HG02759 (cell line): Measurements from ENCODE around the gene EBPL.
"Not testable (repeated sequence)": the region's sequence is repeated elsewhere in the genome, so short reads cannot be mapped to it uniquely, and the experiment has no call there.

Experiments used
- ATAC-seq: cut with Tn5 transposase; IDR thresholded peaks from one replicate; pipeline ENCODE4 v1.9.1; 2021; ENCODE audit warnings: mild to moderate bottlenecking, moderate library complexity; ENCODE audit not compliant: unreplicated experiment

EBPL gene

GRCh38 chr13:49690995-49691784, at the start of gene EBPL:
Gene EBPL, minus strand, starts transcription at chr13:49691486. Its CDS starts 62 bp downstream, at chr13:49691424.
- ATAC-seq: peak; percentile 99

- no peak for ATAC-seq
Measured at GRCh38 chr13:49740870-49741269, 49.6 kb upstream of the EBPL start.

DNA sequence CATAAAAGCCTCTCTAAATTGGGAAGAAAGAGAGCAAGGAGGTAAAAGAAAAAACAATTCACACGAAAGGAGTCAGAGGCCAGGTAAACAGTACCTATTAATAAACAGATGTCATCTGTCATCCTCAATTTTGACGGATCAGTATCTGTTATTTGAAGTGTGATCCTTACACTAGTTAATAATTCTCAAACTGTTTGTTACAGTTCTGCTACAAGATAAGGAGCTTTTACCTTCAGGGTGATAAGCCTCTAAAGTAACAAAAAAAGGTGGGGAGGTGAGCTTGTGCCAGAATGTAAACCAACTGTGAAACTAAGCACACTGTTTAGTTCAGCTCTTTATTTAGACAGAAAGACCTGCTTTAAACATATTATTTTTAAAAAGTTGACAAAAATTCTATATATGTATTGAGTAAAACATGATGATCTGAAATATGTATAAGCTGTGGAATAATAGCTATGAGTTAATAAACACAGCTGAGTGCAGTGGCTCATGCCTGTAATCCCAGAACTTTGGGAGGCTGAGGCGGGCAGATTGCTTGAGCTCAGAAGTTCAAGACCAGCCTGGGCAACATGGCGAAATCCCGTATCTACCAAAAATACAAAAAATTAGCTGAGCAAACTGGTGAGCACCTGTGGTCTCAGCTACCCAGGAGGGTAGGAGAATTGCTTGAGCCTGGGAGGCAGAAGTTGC, 48.4 kb upstream of the EBPL start:
- no peak for ATAC-seq

GRCh38 chr13:49733181-49733951, 42.1 kb upstream of the EBPL start:
- no peak for ATAC-seq

DNA sequence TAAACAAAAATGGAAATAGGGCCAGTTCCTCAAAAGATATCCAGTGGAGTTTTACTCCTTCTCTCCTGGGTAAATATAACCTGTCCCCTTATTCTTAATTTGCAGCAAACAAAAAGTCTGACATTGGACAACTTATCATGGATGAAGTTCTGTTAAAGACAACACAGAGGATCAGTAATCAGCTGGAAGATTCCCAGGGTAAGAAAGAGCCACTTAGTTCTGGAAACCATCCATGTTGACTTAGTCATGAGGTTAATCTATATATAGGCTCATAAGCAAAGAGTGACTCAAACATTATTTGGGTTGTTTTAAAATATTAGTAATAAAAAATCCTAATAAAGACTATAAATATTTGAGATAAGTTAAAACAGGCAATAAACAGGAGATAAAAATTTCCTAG, 40.5 kb upstream of the EBPL start:
- no peak for ATAC-seq

DNA sequence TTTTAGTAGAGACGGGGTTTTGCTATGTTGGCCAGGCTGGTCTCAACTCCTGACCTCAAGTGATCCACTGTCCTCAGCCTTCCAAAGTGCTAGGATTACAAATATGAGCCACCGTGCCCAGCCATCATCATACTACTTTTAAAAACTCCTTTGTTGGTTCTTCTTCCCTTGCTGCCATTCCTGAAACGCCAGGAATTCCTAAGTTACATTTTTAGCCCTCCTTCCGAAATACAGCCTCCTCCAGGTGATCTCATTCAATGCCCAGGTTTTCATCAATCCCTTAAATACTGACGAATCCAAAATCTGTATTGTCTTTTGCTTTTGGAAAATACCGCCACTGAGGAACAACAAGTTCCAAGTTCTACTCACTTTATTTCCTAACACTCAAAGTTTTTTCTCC, 25.3 kb upstream of the EBPL start:
- ATAC-seq: no peak

DNA sequence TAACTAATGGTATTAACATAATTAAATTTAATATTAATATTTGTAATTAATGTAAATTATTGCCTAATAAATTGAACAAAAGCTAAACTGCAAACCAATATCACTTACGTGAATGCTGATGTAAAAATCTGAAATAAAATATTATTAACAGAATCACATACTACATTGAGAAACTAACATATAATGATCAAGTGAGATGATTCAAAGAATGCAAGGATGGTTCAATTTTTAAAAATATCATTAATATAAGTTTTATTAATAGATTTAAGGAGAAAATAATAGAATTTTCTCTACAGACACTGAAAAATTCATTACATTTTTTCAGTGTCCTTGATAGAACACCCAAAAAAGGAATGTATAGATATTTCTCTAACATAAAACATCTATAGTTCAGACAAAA, 23.5 kb upstream of the EBPL start:
- no peak for ATAC-seq

DNA sequence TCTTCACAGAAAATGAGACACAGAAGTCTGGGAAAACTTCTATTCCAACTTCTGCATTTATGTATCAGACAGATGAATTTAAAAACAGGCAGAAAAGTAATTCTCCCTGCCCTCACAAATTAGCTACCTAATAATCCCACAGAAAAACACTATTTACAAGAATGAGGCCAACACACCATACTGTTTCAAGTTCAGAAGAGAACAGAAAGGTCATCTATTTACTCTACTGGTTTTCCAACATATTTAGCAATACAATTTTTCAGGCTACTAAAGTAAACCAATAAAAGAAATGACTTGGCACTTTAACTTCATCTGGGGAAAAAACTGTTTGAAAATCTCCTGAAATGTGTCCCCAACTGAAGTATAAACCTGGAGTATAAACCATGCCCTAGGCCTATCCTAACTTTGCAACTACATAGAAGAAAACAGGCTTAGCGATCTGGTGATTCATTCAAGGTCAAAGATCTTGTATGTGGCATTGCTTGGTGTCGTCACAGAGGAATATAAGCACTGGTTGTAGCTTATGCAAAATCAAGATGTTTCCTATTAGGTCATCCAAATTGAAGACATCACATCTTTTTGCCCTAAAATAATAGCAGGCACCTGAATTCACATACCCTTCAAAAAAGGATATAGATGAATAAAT, 20.1 kb upstream of the EBPL start:
- ATAC-seq: no peak

DNA sequence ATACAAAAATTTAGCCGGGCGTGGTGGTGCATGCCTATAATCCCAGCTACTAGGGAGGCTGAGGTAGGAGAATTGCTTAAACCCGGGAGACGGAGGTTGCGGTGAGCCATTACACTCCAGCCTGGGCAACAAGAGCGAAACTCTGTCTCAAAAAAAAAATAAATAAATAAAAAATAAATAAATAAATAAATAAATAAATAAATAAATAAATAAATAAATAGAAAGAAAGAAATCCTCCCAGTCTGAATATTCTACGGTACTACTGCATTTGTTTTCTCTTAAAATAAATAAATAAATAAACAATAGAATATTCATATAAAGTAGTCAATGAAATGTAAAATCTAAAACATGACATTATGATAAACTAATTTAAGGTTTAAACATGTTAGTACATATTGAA, 13.0 kb upstream of the EBPL start:
- ATAC-seq: not testable (repeated sequence)

GRCh38 chr13:49701491-49701890, 10.2 kb upstream of the EBPL start:
- ATAC-seq: no peak

GRCh38 chr13:49697468-49697867, 6.2 kb upstream of the EBPL start:
- ATAC-seq: no peak

DNA sequence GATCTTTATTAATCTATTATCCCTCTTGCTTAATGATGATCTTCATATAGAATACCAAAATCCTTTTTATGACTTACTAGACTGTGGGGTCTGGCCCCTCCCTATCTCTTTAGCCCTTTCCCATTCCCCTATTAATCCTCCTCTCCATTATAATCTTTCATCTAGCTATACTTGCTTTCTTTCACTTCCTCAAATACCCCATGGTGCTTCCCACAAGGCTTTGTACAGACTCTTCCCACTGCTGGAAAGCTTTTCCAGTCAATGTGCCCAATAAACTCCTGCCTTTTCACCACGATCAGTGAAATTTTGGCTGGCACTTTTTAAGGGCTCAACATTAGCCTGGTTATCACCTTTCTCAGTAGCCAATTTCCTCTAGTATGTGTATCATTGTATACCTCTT, 3.2 kb upstream of the EBPL start:
- no peak for ATAC-seq

DNA sequence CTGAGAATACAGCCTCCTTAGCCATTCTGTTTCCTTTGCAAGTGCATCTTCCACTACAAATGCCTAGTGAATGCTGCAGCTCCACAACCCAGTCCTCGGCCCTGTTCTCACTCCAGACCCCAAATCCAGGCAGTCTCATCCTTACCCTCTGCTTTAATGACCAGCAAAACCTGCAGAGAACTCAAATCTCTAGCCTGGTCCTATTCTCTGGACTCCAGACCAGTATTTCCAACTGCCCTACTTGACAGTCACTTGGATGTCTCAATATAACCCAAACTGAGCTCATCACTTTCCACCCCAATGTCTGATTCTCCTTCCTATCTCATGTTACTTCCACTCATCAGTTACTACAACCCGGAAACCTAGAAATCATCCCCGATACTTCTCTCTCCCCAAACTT, 2.6 kb upstream of the EBPL start:
- ATAC-seq: no peak

- ATAC-seq: no peak
Measured at GRCh38 chr13:49693191-49693733, 2.0 kb upstream of the EBPL start.

GRCh38 chr13:49690133-49690994, 922 bp downstream of the EBPL start:
- peak; percentile 18 for ATAC-seq

- ATAC-seq: no peak
Measured at GRCh38 chr13:49683489-49683888, 7.8 kb downstream of the EBPL start.

- no peak for ATAC-seq
Measured at GRCh38 chr13:49681842-49682435, 9.3 kb downstream of the EBPL start.

DNA sequence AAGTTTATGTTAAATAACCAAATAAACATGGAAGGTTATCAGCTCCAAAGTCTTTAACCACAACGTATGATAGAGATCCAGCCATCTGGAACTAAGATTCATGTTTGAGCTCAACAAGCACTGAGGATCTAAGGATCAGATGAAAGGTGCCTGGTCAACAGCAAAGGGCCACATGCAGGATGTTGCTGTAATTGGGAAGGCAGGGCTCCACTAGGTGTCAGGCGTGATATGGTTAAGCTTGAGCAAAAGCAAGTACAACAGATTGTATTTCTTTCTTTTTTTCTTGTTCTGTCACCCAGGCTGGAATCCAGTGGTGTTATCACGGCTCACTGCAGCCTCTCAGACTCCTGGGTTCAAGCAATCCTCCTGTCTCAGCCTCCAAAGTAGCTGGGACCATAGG, 12.0 kb downstream of the EBPL start:
- ATAC-seq: no peak

- no peak for ATAC-seq
Measured at GRCh38 chr13:49678191-49678914, 12.9 kb downstream of the EBPL start.
